ENCODE data around the gene LSAMP.

- TF ChIP-seq CTCF (IDR thresholded peaks at IDR 0.05) = no peak
- TF ChIP-seq EZH2 (IDR thresholded peaks at IDR 0.05) = no peak
- TF ChIP-seq EZH2phosphoT487 (IDR thresholded peaks at IDR 0.05) = no peak
These were observed 253.9 kb downstream of the LSAMP start for GRCh38 chr3:116191409-116191808.

Measured in neural progenitor cell (in vitro differentiated cells).